IMR-90 (cell line): ENCODE measurements around the gene SAA4.

ENCODE experiments used
- BHLHE40 ChIP-seq: fragments of 150-350 bp; IDR thresholded peaks from 2 replicates; pipeline ENCODE4 v1.6.1; 2016; ENCODE audit warnings: mild to moderate bottlenecking, low read depth, low read length
- CEBPB ChIP-seq: IDR thresholded peaks from 2 replicates; pipeline ENCODE4 v1.6.1; 2012; ENCODE audit warnings: low read depth, low read length, improper control_type of control experiment
- MAFK ChIP-seq: IDR thresholded peaks from 2 replicates; pipeline ENCODE4 v1.6.1; 2012; ENCODE audit warnings: low read depth, low read length, improper control_type of control experiment
- MAZ ChIP-seq: IDR thresholded peaks from 2 replicates; pipeline ENCODE4 v1.6.1; 2012; ENCODE audit warnings: low read depth, mild to moderate bottlenecking, low read length, improper control_type of control experiment, moderate library complexity, borderline replicate concordance
- MXI1 ChIP-seq: IDR thresholded peaks from 2 replicates; pipeline ENCODE4 v1.6.1; 2012; ENCODE audit warnings: low read depth, mild to moderate bottlenecking, low read length, moderate library complexity, borderline replicate concordance
- NFE2L2 ChIP-seq: fragments of 150-350 bp; IDR thresholded peaks from 2 replicates; pipeline ENCODE4 v1.6.1; 2016; ENCODE audit warnings: low read depth, mild to moderate bottlenecking, low read length
- POLR2A ChIP-seq: IDR thresholded peaks from 2 replicates; pipeline ENCODE4 v1.6.1; 2012; ENCODE audit warnings: mild to moderate bottlenecking, low read depth, low read length
- RAD21 ChIP-seq: IDR thresholded peaks from 2 replicates; pipeline ENCODE4 v1.6.1; 2012; ENCODE audit warnings: low read length, improper control_type of control experiment
- RCOR1 ChIP-seq: IDR thresholded peaks from 2 replicates; pipeline ENCODE4 v1.6.1; 2012; ENCODE audit warnings: mild to moderate bottlenecking, low read length, improper control_type of control experiment; ENCODE audit not compliant: insufficient replicate concordance
- RFX5 ChIP-seq: IDR thresholded peaks from 2 replicates; pipeline ENCODE4 v1.8.0; 2012; ENCODE audit warnings: low read depth, mild to moderate bottlenecking, low read length, moderate library complexity
- SMC3 ChIP-seq: fragments of 150-350 bp; IDR thresholded peaks from 2 replicates; pipeline ENCODE4 v1.6.1; 2016; ENCODE audit warnings: low read depth, mild to moderate bottlenecking, antibody characterized with exemption, low read length, moderate library complexity
- TF ChIP-seq, protein P1 (sequence below): conservative IDR thresholded peaks from 2 replicates; pipeline ENCODE4 v1.5.1; 2012; ENCODE audit warnings: mild to moderate bottlenecking, low read depth, low read length, improper control_type of control experiment
- TF ChIP-seq, protein P2 (sequence below): fragments of 150-350 bp; IDR thresholded peaks from 2 replicates; pipeline ENCODE4 v1.6.1; 2017; ENCODE audit warnings: mild to moderate bottlenecking, antibody characterized with exemption, low read length, low read depth
- TF ChIP-seq, protein P3 (sequence below): fragments of 150-350 bp; IDR thresholded peaks from 2 replicates; pipeline ENCODE4 v1.6.1; 2016; ENCODE audit warnings: low read depth, mild to moderate bottlenecking, low read length, moderate library complexity, borderline replicate concordance

DNA sequence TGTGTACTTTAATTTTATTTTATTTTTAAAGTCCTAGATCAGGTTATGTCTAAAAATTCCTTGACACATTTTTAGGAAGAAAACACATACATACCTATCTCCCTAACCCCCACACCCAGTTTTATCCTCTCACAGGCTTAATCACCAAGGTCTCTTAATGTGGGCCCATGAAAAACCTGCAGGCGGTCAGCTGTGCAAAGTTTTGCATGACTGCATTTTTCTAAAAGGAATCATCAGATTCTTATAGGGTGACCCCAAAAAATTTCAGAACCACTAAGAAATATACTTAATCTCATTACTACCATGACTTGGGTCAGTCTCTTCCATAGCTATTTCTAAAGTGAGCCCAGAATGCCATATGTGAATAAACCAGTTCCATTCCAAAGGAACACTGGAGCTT lies 49.2 kb upstream of the SAA4 start:
- TF ChIP-seq, protein P1, sequence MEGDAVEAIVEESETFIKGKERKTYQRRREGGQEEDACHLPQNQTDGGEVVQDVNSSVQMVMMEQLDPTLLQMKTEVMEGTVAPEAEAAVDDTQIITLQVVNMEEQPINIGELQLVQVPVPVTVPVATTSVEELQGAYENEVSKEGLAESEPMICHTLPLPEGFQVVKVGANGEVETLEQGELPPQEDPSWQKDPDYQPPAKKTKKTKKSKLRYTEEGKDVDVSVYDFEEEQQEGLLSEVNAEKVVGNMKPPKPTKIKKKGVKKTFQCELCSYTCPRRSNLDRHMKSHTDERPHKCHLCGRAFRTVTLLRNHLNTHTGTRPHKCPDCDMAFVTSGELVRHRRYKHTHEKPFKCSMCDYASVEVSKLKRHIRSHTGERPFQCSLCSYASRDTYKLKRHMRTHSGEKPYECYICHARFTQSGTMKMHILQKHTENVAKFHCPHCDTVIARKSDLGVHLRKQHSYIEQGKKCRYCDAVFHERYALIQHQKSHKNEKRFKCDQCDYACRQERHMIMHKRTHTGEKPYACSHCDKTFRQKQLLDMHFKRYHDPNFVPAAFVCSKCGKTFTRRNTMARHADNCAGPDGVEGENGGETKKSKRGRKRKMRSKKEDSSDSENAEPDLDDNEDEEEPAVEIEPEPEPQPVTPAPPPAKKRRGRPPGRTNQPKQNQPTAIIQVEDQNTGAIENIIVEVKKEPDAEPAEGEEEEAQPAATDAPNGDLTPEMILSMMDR: no peak
- no peak for TF ChIP-seq CEBPB
- TF ChIP-seq, protein P2, sequence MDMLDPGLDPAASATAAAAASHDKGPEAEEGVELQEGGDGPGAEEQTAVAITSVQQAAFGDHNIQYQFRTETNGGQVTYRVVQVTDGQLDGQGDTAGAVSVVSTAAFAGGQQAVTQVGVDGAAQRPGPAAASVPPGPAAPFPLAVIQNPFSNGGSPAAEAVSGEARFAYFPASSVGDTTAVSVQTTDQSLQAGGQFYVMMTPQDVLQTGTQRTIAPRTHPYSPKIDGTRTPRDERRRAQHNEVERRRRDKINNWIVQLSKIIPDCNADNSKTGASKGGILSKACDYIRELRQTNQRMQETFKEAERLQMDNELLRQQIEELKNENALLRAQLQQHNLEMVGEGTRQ: no peak
- TF ChIP-seq, protein P3, sequence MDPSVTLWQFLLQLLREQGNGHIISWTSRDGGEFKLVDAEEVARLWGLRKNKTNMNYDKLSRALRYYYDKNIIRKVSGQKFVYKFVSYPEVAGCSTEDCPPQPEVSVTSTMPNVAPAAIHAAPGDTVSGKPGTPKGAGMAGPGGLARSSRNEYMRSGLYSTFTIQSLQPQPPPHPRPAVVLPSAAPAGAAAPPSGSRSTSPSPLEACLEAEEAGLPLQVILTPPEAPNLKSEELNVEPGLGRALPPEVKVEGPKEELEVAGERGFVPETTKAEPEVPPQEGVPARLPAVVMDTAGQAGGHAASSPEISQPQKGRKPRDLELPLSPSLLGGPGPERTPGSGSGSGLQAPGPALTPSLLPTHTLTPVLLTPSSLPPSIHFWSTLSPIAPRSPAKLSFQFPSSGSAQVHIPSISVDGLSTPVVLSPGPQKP: no peak
- TF ChIP-seq NFE2L2: no peak
- TF ChIP-seq POLR2A: no peak
- no peak for TF ChIP-seq MXI1
- no peak for TF ChIP-seq MAZ
- TF ChIP-seq RCOR1: no peak
- no peak for TF ChIP-seq MAFK
- no peak for TF ChIP-seq RAD21
- no peak for TF ChIP-seq BHLHE40
- TF ChIP-seq RFX5: no peak
- TF ChIP-seq SMC3: no peak
